Measurements from ENCODE around the gene ANO4.
"Not testable (repeated sequence)": the region's sequence is repeated elsewhere in the genome, so short reads cannot be mapped to it uniquely, and the experiment has no call there.

ANO4 gene

DNA sequence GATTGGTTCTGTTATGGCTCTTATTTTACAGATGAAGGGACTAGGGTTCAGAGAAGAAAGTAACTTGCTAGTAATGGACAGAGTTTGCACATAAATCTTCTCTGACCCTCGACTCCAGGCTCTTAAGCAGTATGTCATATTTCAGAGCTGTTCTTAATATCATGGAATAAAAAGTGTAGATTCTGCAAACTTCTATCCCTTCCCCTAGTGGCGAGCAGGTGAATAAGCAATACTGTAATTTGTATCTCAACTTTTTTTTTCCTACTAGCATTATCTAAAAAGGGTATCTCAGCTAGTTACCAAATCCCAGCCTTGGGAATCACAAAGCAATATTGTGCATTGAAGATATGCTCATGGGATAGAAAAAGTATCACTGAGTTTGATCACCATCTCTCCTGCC is 83.2 kb downstream of the ANO4 start:
- DNase-seq: no peak

DNA sequence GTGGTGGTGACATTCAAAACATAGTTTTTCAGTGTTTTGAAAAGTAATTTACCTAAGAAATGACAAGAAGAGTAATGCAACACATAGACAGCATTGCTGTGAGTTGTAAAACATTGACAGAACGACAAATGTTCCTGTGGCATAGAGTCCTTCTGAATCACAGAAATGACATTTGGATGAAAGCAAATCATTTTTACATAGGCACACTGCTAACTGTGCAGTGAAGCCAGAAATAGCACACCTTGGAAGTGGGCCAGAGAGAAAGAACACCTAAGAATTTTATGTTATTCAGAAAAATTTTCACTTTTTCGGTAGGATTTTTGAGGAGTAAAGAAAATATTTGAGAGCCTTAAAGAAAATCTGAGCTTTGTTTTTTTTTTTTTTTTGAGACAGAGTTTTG is 100.6 kb downstream of the ANO4 start:
- no peak for DNase-seq

DNA sequence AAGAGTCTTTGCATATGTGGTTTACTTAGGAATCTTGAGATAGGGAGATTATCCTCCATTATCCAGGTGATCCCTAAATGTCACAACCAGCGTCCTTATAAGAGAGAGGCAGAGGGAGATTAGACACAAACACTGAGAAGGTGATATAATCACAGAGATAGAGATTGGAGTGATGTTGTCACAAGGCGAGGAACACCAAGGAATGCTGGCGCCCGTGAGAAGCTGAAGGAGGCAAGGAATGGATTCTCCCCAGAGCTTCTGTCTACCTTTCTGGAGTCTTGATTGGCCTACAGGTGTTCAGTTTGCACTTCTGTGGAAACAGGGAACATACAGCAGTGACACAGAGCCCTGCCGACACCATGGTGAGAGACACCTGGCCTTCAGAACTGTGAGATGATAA is 101.6 kb downstream of the ANO4 start:
- DNase-seq: no peak

DNA sequence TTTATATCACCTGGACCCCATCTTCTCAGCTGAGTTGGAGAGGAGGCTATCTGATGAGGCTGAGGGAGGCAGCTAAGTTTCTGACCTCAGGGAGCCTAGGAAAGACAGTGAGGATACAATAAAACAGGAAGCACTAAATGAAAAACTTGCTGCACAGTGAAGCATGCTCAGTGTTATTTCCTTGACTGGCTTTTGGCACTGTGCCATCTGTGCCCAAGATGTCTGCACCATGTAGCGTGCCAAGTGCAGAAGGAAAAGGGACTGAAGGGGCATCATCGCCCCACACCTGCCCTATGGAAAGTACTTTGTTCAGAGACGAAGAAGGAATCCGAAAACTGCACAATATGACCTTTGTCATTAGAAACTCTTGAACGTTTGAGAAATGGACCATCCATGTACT is 102.7 kb downstream of the ANO4 start:
- no peak for DNase-seq

DNA sequence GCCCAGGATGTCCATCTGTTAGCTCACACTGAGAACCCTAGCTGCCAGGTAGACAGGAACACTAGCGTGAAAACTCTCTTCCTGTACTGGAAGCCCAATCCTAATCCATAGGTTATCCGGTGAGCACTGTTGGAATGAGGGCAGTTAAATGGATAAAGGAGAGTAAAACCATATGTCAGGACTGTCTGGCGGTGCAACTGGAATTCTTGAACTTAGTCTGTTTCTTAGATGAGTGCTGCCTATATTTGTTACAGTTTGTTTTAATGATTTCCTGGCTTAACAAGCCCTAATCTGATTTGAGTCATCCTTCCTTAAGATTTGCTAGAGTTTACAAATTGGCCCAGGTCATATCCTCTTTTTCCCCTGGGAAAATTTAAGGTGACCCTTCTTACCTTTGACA is 104.7 kb downstream of the ANO4 start:
- DNase-seq: no peak

GRCh38 chr12:100900808-100901207 is 106.2 kb downstream of the ANO4 start:
- no peak for DNase-seq

- no peak for DNase-seq
Measured at GRCh38 chr12:100901266-100901665, 106.7 kb downstream of the ANO4 start.

- DNase-seq: no peak
Measured at GRCh38 chr12:100904270-100904669, 109.7 kb downstream of the ANO4 start.

- no peak for DNase-seq
Measured at GRCh38 chr12:100908501-100908900, 113.9 kb downstream of the ANO4 start.

DNA sequence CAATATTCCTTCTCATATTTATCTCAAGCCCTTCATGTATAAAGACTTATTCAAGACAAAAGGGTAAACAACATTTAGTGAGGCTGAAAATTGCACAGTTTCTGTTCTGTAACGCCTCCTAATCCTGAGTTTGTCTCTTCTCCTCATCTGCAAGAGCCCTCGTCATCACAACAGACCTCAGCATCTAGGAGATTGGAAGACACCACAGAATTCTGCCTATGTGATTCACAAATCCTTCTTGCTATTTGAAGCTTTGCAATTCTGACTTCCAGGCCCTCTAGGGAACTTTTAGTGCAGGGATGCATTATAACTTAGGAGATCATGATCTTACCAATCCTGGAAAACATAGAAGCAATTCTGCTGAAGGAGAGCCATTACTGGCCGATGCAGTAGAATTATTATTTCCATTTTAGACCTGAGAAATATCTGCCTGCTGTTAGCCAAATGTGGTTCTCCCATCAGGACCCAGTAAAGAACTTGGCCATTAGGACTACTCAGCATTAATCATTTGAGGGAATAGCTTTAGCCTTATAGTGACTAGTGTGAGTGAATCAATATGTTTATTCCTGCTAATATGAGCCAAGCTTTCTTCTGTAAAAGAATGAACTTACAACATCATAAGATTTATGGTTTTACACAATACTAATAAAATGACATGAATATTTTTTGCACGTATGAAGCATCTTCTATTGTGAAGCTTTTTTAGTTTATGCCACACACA is 119.5 kb downstream of the ANO4 start:
- no peak for DNase-seq

GRCh38 chr12:100919116-100919515 is 124.5 kb downstream of the ANO4 start:
- DNase-seq: no peak

- no peak for DNase-seq
Measured at GRCh38 chr12:100920493-100920892, 125.9 kb downstream of the ANO4 start.

- DNase-seq: peak; percentile 3
Measured at GRCh38 chr12:100926669-100927248, 132.2 kb downstream of the ANO4 start.

- no peak for DNase-seq
Measured at GRCh38 chr12:100927826-100928225, 133.2 kb downstream of the ANO4 start.

DNA sequence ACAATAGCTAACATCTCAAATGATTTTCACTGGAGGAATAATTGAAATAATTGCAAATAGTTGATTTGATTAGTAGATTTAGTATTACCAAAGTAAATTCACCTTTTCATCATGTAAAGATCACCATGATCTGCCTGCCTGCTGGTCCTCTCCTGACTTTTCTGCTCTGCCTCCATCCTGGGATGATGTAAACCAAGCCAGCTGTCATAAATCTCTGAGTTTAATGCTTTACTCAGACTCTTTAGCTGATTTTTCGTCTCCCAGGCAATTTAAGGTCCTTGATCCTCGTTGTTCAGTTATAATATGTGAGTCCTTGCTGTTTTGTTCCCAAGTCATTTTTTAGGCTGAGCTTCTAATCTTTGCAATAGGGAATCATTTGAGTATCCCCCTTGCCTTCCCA is 138.0 kb downstream of the ANO4 start:
- DNase-seq: no peak

- DNase-seq: not testable (repeated sequence)
Measured at GRCh38 chr12:100933531-100933930, 139.0 kb downstream of the ANO4 start.

GRCh38 chr12:100935929-100936328 is 141.4 kb downstream of the ANO4 start:
- no peak for DNase-seq

- no peak for DNase-seq
Measured at GRCh38 chr12:100936661-100937060, 142.1 kb downstream of the ANO4 start.

DNA sequence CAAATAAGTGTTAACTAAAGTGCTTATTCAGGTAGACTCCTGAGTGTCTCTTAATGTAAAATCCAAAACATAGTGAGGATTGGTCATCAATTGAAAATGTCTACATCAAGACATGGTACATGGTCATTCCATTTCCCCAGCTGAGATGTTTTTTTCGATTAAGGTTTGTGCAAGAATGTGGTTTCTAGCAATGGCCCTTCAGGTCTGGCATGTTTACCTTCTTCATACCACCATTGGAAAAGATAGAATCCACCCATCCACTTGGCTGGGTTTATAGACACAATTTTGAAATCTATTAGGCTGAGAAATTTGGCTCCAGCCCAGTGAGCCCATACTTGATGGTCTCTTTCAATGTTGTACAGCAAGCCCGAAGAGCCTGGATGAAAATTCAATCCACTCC is 145.9 kb downstream of the ANO4 start:
- DNase-seq: no peak

DNA sequence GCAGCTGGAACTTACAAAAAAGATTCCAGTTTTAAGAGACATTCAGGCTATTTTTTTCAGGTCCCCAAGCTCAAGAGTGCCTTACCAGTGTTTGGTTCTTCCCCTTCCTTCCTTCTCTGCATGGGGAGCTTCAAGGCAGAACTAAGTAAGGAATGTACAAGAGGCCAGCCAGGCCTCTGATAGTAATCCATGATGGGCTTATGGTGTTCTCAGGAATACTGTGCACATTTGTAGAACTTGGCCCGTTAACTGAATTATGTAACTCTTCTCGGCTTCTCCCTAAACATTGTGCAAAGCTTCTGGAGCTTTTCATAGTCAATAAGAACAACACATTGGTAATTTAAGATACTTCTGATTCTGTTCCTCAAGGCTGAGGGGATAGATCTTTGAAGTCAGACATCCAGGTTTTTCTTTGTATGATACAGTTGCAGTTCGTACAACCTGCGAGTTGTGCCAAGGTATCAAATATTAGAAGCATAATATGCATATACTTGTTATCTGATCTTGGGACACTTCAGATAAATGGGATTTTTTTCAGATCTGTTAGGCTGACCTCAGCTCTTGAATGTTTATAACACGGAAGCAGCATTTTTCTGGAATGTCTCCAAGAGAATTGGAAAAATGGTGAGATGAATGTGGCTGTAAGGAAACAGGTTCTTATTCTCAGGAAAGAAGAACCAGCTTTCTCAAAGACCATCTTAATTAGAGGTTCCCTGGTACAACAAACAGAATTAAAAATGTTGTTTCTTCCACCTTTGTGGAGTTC is 148.6 kb downstream of the ANO4 start:
- DNase-seq: no peak

GRCh38 chr12:100951756-100952155 is 157.2 kb downstream of the ANO4 start:
- DNase-seq: no peak

- DNase-seq: no peak
Measured at GRCh38 chr12:100953217-100953616, 158.6 kb downstream of the ANO4 start.

GRCh38 chr12:100953677-100954076 is 159.1 kb downstream of the ANO4 start:
- no peak for DNase-seq

GRCh38 chr12:100954118-100954517 is 159.5 kb downstream of the ANO4 start:
- DNase-seq: no peak
